Measurements from ENCODE around the gene PLCB3. TPM values are rescaled to one million over a fixed set of nuclear protein-coding genes. Genes with fewer than 3 reads are reported as not detected.

Gene PLCB3
- total RNA-seq, 1 experiment from 2014 or later, result 69.0 TPM

DNA sequence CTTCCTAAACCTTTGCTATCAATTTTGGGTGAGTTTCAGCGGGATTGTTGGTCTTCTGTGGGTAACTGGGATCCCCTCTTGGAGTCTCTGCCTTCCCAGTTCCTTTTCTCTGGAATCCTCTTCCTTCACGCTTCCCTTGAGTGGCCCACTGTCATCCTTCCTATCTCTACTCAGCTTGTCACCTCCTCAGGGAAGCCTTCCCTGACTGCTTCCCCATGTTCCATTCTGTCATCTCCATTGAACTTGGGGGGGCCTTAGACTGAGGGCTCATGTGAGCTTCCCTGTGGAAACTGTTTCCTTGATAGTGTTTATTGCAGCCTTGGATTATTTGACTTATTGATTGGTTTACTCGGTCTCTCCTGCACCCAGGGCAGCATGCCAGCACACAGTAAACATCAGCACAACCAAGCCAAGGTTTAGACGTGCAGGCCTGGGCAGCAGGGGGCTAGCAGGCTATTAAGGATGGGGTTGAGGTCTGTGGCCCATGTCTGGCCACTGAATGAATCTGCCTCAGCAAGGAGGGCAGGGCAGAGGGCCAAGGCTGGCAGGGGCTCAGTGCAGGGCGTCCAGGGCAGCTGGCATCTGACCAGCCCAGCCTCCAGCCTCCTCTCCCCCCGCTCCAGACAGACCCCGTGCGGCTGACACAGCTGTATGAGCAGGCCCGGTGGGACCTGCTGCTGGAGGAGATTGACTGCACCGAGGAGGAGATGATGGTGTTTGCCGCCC is 32.5 kb upstream of the PLCB3 start:
- CTCF ChIA-PET, result no interaction called here
- BruUV-seq (replicated peaks), result no TSS peak
- Histone ChIP-seq H2AFZ (ENCODE audit: low read length) (no peak overlapping the region), H3K36me3 (ENCODE audit: low read depth, low read length) (0 out of 2 replicates have a peak, but pooled peaks cover 3% of the 10 kb centered on the region), H4K20me1 (ENCODE audit: low read length) (no peaks in the 10 kb centered on the region), H3K79me2 (ENCODE audit: low read length) (no peaks in the 10 kb centered on the region), H3K9me2 (replicated peaks; ENCODE audit: low read length) (no peaks in the 10 kb centered on the region), H3K4me2 (ENCODE audit: low read length) (no peak overlapping the region), H3K9me3 (ENCODE audit: low read length) (no peaks in the 10 kb centered on the region), H3K27me3 (ENCODE audit: low read length) (no peaks in the 10 kb centered on the region), H3F3A (ENCODE audit: low read length, unreplicated experiment) (peaks cover 2% of the 10 kb centered on the region), H3K4me3 (ENCODE audit: low read length) (no peak overlapping the region), H3K4me1 (ENCODE audit: insufficient read depth, low read length) (peaks cover under 1% of the 10 kb centered on the region; the same call in 1 of the 2 replicates), H3K9ac (ENCODE audit: low read length) (no peak overlapping the region), H3K27ac (ENCODE audit: low read length) (no peak overlapping the region)
- DNase-seq, result no peak
- no peak for ATAC-seq
- TF ChIP-seq, protein P1, sequence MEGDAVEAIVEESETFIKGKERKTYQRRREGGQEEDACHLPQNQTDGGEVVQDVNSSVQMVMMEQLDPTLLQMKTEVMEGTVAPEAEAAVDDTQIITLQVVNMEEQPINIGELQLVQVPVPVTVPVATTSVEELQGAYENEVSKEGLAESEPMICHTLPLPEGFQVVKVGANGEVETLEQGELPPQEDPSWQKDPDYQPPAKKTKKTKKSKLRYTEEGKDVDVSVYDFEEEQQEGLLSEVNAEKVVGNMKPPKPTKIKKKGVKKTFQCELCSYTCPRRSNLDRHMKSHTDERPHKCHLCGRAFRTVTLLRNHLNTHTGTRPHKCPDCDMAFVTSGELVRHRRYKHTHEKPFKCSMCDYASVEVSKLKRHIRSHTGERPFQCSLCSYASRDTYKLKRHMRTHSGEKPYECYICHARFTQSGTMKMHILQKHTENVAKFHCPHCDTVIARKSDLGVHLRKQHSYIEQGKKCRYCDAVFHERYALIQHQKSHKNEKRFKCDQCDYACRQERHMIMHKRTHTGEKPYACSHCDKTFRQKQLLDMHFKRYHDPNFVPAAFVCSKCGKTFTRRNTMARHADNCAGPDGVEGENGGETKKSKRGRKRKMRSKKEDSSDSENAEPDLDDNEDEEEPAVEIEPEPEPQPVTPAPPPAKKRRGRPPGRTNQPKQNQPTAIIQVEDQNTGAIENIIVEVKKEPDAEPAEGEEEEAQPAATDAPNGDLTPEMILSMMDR (conservative IDR thresholded peaks at IDR 0.05; ENCODE audit: low read depth, low read length), result no peak
- TF ChIP-seq EZH2 (IDR thresholded peaks at IDR 0.05; ENCODE audit: low read length, unreplicated experiment) (no peak), EZH2phosphoT487 (IDR thresholded peaks at IDR 0.05; ENCODE audit: borderline replicate concordance, low read length) (no peak)
- intact Hi-C loops (cut with micrococcal nuclease), result no loop called here
- POLR2A ChIA-PET (ENCODE audit: unreplicated experiment), result no interaction called here

DNA sequence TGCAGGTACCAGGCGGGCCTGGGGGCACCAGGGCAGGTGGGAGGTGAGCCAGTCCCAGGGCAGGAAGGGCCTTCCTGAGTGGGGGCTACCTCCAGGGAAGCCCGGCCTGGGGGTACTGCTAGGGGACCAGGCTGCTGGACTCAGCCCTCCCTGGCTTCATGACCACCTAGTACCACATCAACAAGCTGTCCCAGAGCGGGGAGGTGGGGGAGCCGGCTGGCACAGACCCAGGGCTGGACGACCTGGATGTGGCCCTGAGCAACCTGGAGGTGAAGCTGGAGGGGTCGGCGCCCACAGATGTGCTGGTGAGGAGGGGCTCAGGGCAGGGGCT is 32.0 kb upstream of the PLCB3 start:
- no peaks in the 10 kb centered on the region for H3K27me3 ChIP-seq (ENCODE audit: low read length)
- intact Hi-C loops (cut with micrococcal nuclease), result no loop called here
- H2AFZ ChIP-seq (ENCODE audit: low read length), result no peak overlapping the region
- 0 out of 2 replicates have a peak, but pooled peaks cover 3% of the 10 kb centered on the region for H3K36me3 ChIP-seq (ENCODE audit: low read depth, low read length)
- H3K9ac ChIP-seq (ENCODE audit: low read length), result no peak overlapping the region
- no peak overlapping the region for H3K27ac ChIP-seq (ENCODE audit: low read length)
- H3F3A ChIP-seq (ENCODE audit: low read length, unreplicated experiment), result peaks cover 2% of the 10 kb centered on the region
- DNase-seq (no peak), ATAC-seq (no peak)
- H3K4me1 ChIP-seq (ENCODE audit: insufficient read depth, low read length), result peaks cover 6% of the 10 kb centered on the region
- H3K9me3 ChIP-seq (ENCODE audit: low read length), result no peaks in the 10 kb centered on the region
- CTCF ChIA-PET, result no interaction called here
- no peaks in the 10 kb centered on the region for H3K79me2 ChIP-seq (ENCODE audit: low read length)
- H3K4me3 ChIP-seq (ENCODE audit: low read length), result no peak overlapping the region
- H4K20me1 ChIP-seq (ENCODE audit: low read length), result no peaks in the 10 kb centered on the region
- no peak overlapping the region for H3K4me2 ChIP-seq (ENCODE audit: low read length)
- no peaks in the 10 kb centered on the region for H3K9me2 ChIP-seq (replicated peaks; ENCODE audit: low read length)
- no TSS peak for BruUV-seq (replicated peaks)
- POLR2A ChIA-PET (ENCODE audit: unreplicated experiment), result no interaction called here
- TF ChIP-seq EZH2phosphoT487 (IDR thresholded peaks at IDR 0.05; ENCODE audit: borderline replicate concordance, low read length), result no peak
- no peak for TF ChIP-seq EZH2 (IDR thresholded peaks at IDR 0.05; ENCODE audit: low read length, unreplicated experiment)
- TF ChIP-seq, protein P1 (conservative IDR thresholded peaks at IDR 0.05; ENCODE audit: low read depth, low read length), result no peak

GRCh38 chr11:64219755-64220154 is 31.6 kb upstream of the PLCB3 start:
- TF ChIP-seq EZH2phosphoT487 (IDR thresholded peaks at IDR 0.05; ENCODE audit: borderline replicate concordance, low read length) (no peak), EZH2 (IDR thresholded peaks at IDR 0.05; ENCODE audit: low read length, unreplicated experiment) (no peak)
- TF ChIP-seq, protein P1 (conservative IDR thresholded peaks at IDR 0.05; ENCODE audit: low read depth, low read length), result no peak
- H3F3A ChIP-seq (ENCODE audit: low read length, unreplicated experiment), result no peaks in the 10 kb centered on the region
- CTCF ChIA-PET, result no interaction called here
- H4K20me1 ChIP-seq (ENCODE audit: low read length), result no peaks in the 10 kb centered on the region
- no peak overlapping the region for H2AFZ ChIP-seq (ENCODE audit: low read length)
- POLR2A ChIA-PET (ENCODE audit: unreplicated experiment), result no interaction called here
- no peak overlapping the region for H3K9ac ChIP-seq (ENCODE audit: low read length)
- H3K27me3 ChIP-seq (ENCODE audit: low read length), result no peaks in the 10 kb centered on the region
- H3K4me3 ChIP-seq (ENCODE audit: low read length), result no peak overlapping the region
- H3K9me2 ChIP-seq (replicated peaks; ENCODE audit: low read length), result no peaks in the 10 kb centered on the region
- DNase-seq (no peak), ATAC-seq (no peak)
- H3K9me3 ChIP-seq (ENCODE audit: low read length), result no peaks in the 10 kb centered on the region
- H3K27ac ChIP-seq (ENCODE audit: low read length), result no peak overlapping the region
- no TSS peak for BruUV-seq (replicated peaks)
- 0 out of 2 replicates have a peak, but pooled peaks cover 3% of the 10 kb centered on the region for H3K36me3 ChIP-seq (ENCODE audit: low read depth, low read length)
- no peaks in the 10 kb centered on the region for H3K79me2 ChIP-seq (ENCODE audit: low read length)
- intact Hi-C loops (cut with micrococcal nuclease), result no loop called here
- H3K4me1 ChIP-seq (ENCODE audit: insufficient read depth, low read length), result peaks cover 8% of the 10 kb centered on the region
- no peak overlapping the region for H3K4me2 ChIP-seq (ENCODE audit: low read length)
